Fibroblast of lung (primary cell): Measurements from ENCODE around the gene PCDH7. TPM values are rescaled to one million over a fixed set of nuclear protein-coding genes. Genes with fewer than 3 reads are reported as not detected.

ENCODE experiments used
- DNase-seq, 2 donors: peaks; one replicate each; pipeline versions ENCODE4 v3.0.0 to v3.0.0-alpha.2; 2010; ENCODE audit warnings: low read depth in 2 of 2
- H2AFZ ChIP-seq: 2 replicates; pipeline ENCODE4 v1.5.1; 2012; ENCODE audit warnings: low read length, control low read depth, inconsistent platforms
- H3K27ac ChIP-seq: 2 replicates; pipeline ENCODE4 v1.5.1; 2011; ENCODE audit warnings: low read length, control low read depth; ENCODE audit not compliant: insufficient read depth
- H3K27me3 ChIP-seq: 2 replicates; pipeline ENCODE4 v1.5.1; 2011; ENCODE audit warnings: mild to moderate bottlenecking, low read length; ENCODE audit not compliant: control insufficient read depth, insufficient read depth
- H3K36me3 ChIP-seq: 2 replicates; pipeline ENCODE4 v1.5.1; 2011; ENCODE audit warnings: low read length; ENCODE audit not compliant: control insufficient read depth, insufficient read depth
- H3K4me1 ChIP-seq: 2 replicates; pipeline ENCODE4 v1.5.1; 2011; ENCODE audit warnings: low read length; ENCODE audit not compliant: control insufficient read depth, insufficient read depth; ENCODE audit errors: extremely low read depth
- H3K4me2 ChIP-seq: 2 replicates; pipeline ENCODE4 v1.5.1; 2011; ENCODE audit warnings: low read length, control low read depth; ENCODE audit not compliant: insufficient read depth; ENCODE audit errors: extremely low read depth
- H3K4me3 ChIP-seq, 4 experiments: fragments of 200-600 bp in 1 of 4; sonication (generic) in 1 of 4; replicated peaks in 1 of 4; 2 replicates each; pipeline ENCODE4 v1.5.1; 2011 to 2016; ENCODE audit warnings: low read length in 4 of 4, low read depth in 3 of 4, mild to moderate bottlenecking in 3 of 4, control low read depth in 2 of 4, inconsistent platforms in 1 of 4, mixed read lengths in 1 of 4; ENCODE audit not compliant: insufficient read depth in 1 of 4; ENCODE audit errors: control extremely low read depth in 1 of 4
- H3K79me2 ChIP-seq: 2 replicates; pipeline ENCODE4 v1.5.1; 2012; ENCODE audit warnings: mild to moderate bottlenecking, low read length, inconsistent platforms; ENCODE audit not compliant: control insufficient read depth, insufficient read depth
- H3K9ac ChIP-seq: 2 replicates; pipeline ENCODE4 v1.5.1; 2011; ENCODE audit warnings: mild to moderate bottlenecking, low read length, control low read depth; ENCODE audit not compliant: insufficient read depth
- H3K9me3 ChIP-seq: 2 replicates; pipeline ENCODE4 v1.5.1; 2012; ENCODE audit warnings: low read depth, low read length; ENCODE audit not compliant: control insufficient read depth, insufficient read depth
- H4K20me1 ChIP-seq: 2 replicates; pipeline ENCODE4 v1.5.1; 2011; ENCODE audit warnings: low read length; ENCODE audit not compliant: control insufficient read depth, insufficient read depth; ENCODE audit errors: extremely low read depth
- EZH2 ChIP-seq: IDR thresholded peaks from 2 replicates; pipeline ENCODE4 v1.5.1; 2012; ENCODE audit warnings: low read length, control low read depth, mild to moderate bottlenecking; ENCODE audit errors: missing control alignments
- polyA plus RNA-seq, 2 donors: library from polyadenylated mRNA; depleted of rRNA in 1 of 2; stranded (reverse) in 1 of 2; unstranded in 1 of 2; fragments of >200 nt; gene quantifications; 2 replicates each; pipeline ENCODE4 v1.2.1, GENCODE V29; 2011 to 2012; ENCODE audit warnings: missing spikeins in 1 of 2
- total RNA-seq: library from RNA; depleted of rRNA; stranded (reverse); fragments of >200 nt; gene quantifications from 2 replicates; pipeline ENCODE4 v1.2.1, GENCODE V29; 2014
- TF ChIP-seq, protein P1 (sequence below), 2 donors: IDR thresholded peaks in 1 of 2; conservative IDR thresholded peaks in 1 of 2; 1 replicate in 1 of 2; 2 replicates in 1 of 2; pipeline ENCODE4 v1.5.1; 2011 to 2012; ENCODE audit warnings: low read length in 2 of 2, control low read depth in 1 of 2, inconsistent platforms in 1 of 2, low read depth in 1 of 2, mild to moderate bottlenecking in 1 of 2

The PCDH7 gene
- total and polyA plus RNA-seq, 2 donors (not counting 1 experiment from before 2014, with no cell fraction given): 2.3 to 21.4 TPM

DNA sequence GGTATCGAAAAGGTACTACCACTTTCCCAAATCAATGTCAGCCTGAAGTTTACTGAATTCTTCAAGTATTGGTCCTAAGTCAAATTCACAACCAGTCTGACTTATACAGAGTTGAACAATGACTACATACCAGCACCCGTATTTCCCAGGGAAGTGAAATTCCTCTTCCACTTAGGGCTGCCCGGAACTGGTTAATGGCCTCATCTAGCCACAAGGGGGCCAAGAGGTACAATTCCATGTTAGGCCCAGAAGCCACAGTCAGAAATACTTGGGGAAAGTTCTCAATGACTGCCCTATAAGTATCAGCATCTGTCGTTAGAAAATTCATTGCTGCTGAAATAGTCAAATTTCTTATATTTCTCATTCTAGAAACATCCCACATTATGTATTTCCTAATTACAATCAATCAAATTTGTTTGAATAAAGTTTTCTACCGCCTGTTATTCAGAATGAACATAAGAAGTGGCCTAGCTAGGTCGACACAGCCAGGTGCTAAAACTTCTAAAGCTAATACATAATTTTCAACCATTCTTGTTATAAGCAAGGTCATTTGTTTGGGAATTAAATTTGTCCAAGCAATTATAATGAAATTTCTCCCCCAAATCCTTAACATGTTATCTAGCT is 5.6 kb upstream of the PCDH7 start:
- Histone ChIP-seq H3K4me1 (no peaks in the 10 kb centered on the region), H3K27me3 (no peaks in the 10 kb centered on the region), H3K79me2 (no peaks in the 10 kb centered on the region), H3K27ac (no peak overlapping the region), H3K9me3 (no peaks in the 10 kb centered on the region), H3K4me3 (no peak overlapping the region), H3K4me2 (no peak overlapping the region), H3K9ac (no peak overlapping the region), H3K36me3 (no peaks in the 10 kb centered on the region), H2AFZ (no peak overlapping the region), H4K20me1 (no peaks in the 10 kb centered on the region)
- DNase-seq: peak; percentile 62 to 74
- no peak for TF ChIP-seq EZH2
- TF ChIP-seq, protein P1, sequence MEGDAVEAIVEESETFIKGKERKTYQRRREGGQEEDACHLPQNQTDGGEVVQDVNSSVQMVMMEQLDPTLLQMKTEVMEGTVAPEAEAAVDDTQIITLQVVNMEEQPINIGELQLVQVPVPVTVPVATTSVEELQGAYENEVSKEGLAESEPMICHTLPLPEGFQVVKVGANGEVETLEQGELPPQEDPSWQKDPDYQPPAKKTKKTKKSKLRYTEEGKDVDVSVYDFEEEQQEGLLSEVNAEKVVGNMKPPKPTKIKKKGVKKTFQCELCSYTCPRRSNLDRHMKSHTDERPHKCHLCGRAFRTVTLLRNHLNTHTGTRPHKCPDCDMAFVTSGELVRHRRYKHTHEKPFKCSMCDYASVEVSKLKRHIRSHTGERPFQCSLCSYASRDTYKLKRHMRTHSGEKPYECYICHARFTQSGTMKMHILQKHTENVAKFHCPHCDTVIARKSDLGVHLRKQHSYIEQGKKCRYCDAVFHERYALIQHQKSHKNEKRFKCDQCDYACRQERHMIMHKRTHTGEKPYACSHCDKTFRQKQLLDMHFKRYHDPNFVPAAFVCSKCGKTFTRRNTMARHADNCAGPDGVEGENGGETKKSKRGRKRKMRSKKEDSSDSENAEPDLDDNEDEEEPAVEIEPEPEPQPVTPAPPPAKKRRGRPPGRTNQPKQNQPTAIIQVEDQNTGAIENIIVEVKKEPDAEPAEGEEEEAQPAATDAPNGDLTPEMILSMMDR (conservative IDR thresholded peaks at IDR 0.05 in 1 of 2, IDR thresholded peaks at IDR 0.05 in 1 of 2; ENCODE audit: low read depth in 1 of 2, low read length in 2 of 2): peak; percentile 73 to 92

DNA sequence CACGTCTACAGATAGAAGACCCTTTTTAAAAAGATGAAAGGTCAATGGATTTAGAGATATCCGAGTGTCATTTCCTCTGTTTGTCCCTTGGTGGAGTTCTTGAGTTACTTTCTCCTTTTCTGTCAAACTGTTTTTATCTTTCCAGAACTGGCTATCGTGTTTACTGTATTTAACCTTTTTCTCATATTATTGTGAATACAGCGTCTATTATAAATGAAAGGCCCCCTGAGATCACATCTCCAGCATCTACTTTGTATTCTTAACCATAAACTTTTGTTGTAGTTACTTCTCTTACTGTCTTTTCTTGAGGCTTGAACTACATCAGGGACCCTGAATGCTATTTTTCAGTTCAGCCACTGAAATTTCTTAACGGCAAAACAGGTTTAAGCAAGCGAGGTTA is 4.0 kb upstream of the PCDH7 start:
- H2AFZ ChIP-seq: no peak overlapping the region
- no peaks in the 10 kb centered on the region for H3K9me3 ChIP-seq
- H3K36me3 ChIP-seq: no peaks in the 10 kb centered on the region
- H3K9ac ChIP-seq: no peak overlapping the region
- H3K27me3 ChIP-seq: no peaks in the 10 kb centered on the region
- H3K27ac ChIP-seq: no peak overlapping the region
- no peaks in the 10 kb centered on the region for H4K20me1 ChIP-seq
- peak overlapping the region; percentile 75 for H3K4me2 ChIP-seq
- H3K79me2 ChIP-seq: no peaks in the 10 kb centered on the region
- TF ChIP-seq, protein P1 (conservative IDR thresholded peaks at IDR 0.05 in 1 of 2, IDR thresholded peaks at IDR 0.05 in 1 of 2; ENCODE audit: low read depth in 1 of 2, low read length in 2 of 2): peak; percentile 37 to 67
- no peak for TF ChIP-seq EZH2
- H3K4me1 ChIP-seq: no peaks in the 10 kb centered on the region
- peak overlapping the region; percentile 11 to 86 (median 28) for H3K4me3 ChIP-seq
- DNase-seq: peak; percentile 35 to 68

DNA sequence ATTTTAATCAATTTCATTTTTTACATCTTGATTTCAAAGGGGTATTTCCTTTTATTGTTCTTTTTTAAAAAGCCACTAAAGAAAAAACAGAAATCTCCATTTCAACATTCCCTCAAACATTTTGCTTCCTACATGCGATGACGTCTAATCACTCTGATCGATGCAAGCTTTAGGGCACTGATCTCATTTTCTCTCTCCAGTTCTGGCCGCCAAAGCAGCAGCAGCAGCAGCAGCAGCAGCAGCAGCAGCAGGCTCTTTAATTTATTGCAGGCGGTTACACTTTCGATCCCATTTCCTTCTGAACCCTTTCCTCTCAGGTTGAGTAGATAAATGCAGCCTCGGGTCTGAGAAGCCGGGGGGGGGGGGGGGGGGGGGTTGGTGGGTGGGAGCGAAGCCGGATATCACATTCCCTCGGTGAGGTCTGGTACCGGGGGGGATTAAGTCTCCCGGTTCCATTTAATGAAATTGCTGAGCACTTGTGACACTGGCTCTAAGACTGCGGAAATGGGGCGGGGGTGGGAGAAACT is 3.4 kb upstream of the PCDH7 start:
- peak; percentile 55 to 65 for DNase-seq
- no peak for TF ChIP-seq EZH2
- TF ChIP-seq, protein P1 (conservative IDR thresholded peaks at IDR 0.05 in 1 of 2, IDR thresholded peaks at IDR 0.05 in 1 of 2; ENCODE audit: low read depth in 1 of 2, low read length in 2 of 2): no peak

More for the DNA sequence above, 3.4 kb upstream of the PCDH7 start:
- Histone ChIP-seq H3K9me3 (no peaks in the 10 kb centered on the region), H4K20me1 (no peaks in the 10 kb centered on the region), H3K79me2 (peaks cover 4% of the 10 kb centered on the region), H3K4me3 (peak overlapping the region; percentile 59 to 86 (median 66)), H2AFZ (no peak overlapping the region), H3K4me2 (peak overlapping the region; percentile 93), H3K9ac (no peak overlapping the region), H3K36me3 (no peaks in the 10 kb centered on the region), H3K4me1 (no peaks in the 10 kb centered on the region), H3K27ac (no peak overlapping the region), H3K27me3 (no peaks in the 10 kb centered on the region)
